Liver (tissue), 9 donors: ENCODE results near the gene SLC8A1. TPM values are rescaled to one million over a fixed set of nuclear protein-coding genes. Genes with fewer than 3 reads are reported as not detected.

ENCODE experiments used
- DNase-seq: peaks from one replicate; pipeline ENCODE4 v3.0.0-alpha.2; 2017; ENCODE audit warnings: low spot score
- H3K27ac ChIP-seq, 2 donors: one replicate each; pipeline ENCODE4 v1.7.0; 2013; ENCODE audit warnings: inconsistent platforms in 2 of 2, low read length in 2 of 2, control low read depth in 1 of 2, low read depth in 1 of 2, mild to moderate bottlenecking in 1 of 2
- H3K27me3 ChIP-seq, 4 donors: one replicate each; pipeline versions ENCODE4 v1.6.1 to v1.7.0; 2013; ENCODE audit warnings: low read length in 3 of 4, inconsistent platforms in 1 of 4, mild to moderate bottlenecking in 1 of 4, moderate library complexity in 1 of 4; ENCODE audit not compliant: control insufficient read depth in 4 of 4, insufficient read depth in 4 of 4
- H3K36me3 ChIP-seq, 4 donors: one replicate each; pipeline versions ENCODE4 v1.6.1 to v1.7.0; 2013; ENCODE audit warnings: low read length in 3 of 4, mild to moderate bottlenecking in 3 of 4, low read depth in 1 of 4, moderate library complexity in 1 of 4; ENCODE audit not compliant: control insufficient read depth in 4 of 4, insufficient read depth in 3 of 4
- H3K4me1 ChIP-seq, 4 donors: one replicate each; pipeline versions ENCODE4 v1.6.1 to v1.7.0; 2013; ENCODE audit warnings: low read length in 3 of 4, mild to moderate bottlenecking in 3 of 4, moderate library complexity in 1 of 4; ENCODE audit not compliant: control insufficient read depth in 4 of 4, insufficient read depth in 4 of 4
- H3K4me3 ChIP-seq, 3 donors: one replicate each; pipeline versions ENCODE4 v1.6.1 to v1.7.0; 2013; ENCODE audit warnings: low read length in 3 of 3, control low read depth in 1 of 3, low read depth in 1 of 3, mild to moderate bottlenecking in 1 of 3
- H3K9ac ChIP-seq, 2 donors: one replicate each; pipeline ENCODE4 v1.7.0; 2013; ENCODE audit warnings: low read length in 2 of 2, mild to moderate bottlenecking in 2 of 2, moderate library complexity in 2 of 2, control low read depth in 1 of 2, low read depth in 1 of 2
- H3K9me3 ChIP-seq, 4 donors: one replicate each; pipeline versions ENCODE4 v1.6.1 to v1.7.0; 2013; ENCODE audit warnings: low read length in 3 of 4; ENCODE audit not compliant: control insufficient read depth in 4 of 4
- EGR1 ChIP-seq, 2 donors: IDR thresholded peaks; 2 replicates each; pipeline ENCODE4 v1.6.1; 2016 to 2018; ENCODE audit warnings: antibody characterized with exemption in 2 of 2, low read depth in 2 of 2
- FOXA1 ChIP-seq: IDR thresholded peaks from 2 replicates; pipeline ENCODE4 v1.6.1; 2016; ENCODE audit warnings: antibody characterized with exemption
- FOXA2 ChIP-seq: IDR thresholded peaks from 2 replicates; pipeline ENCODE4 v1.6.1; 2016; ENCODE audit warnings: antibody characterized with exemption
- GABPA ChIP-seq, 2 donors: IDR thresholded peaks in 1 of 2; conservative IDR thresholded peaks in 1 of 2; 2 replicates each; pipeline ENCODE4 v1.6.1; 2016; ENCODE audit warnings: antibody characterized with exemption in 2 of 2, mild to moderate bottlenecking in 1 of 2, moderate library complexity in 1 of 2
- HNF4A ChIP-seq, 2 donors: conservative IDR thresholded peaks; 2 replicates each; pipeline ENCODE4 v1.6.1; 2016; ENCODE audit warnings: antibody characterized with exemption in 2 of 2, mild to moderate bottlenecking in 2 of 2
- HNF4G ChIP-seq: IDR thresholded peaks from 2 replicates; pipeline ENCODE4 v1.6.1; 2016; ENCODE audit warnings: antibody characterized with exemption
- JUND ChIP-seq, 2 donors: IDR thresholded peaks; 2 replicates each; pipeline ENCODE4 v1.6.1; 2016; ENCODE audit warnings: antibody characterized with exemption in 2 of 2
- NR2F2 ChIP-seq: IDR thresholded peaks from 2 replicates; pipeline ENCODE4 v1.6.1; 2016; ENCODE audit warnings: antibody characterized with exemption
- RAD21 ChIP-seq, 2 donors: IDR thresholded peaks; 2 replicates each; pipeline ENCODE4 v1.6.1; 2016; ENCODE audit warnings: antibody characterized with exemption in 2 of 2, mild to moderate bottlenecking in 2 of 2
- REST ChIP-seq: IDR thresholded peaks from 2 replicates; pipeline ENCODE4 v1.6.1; 2016; ENCODE audit warnings: antibody characterized with exemption, mild to moderate bottlenecking
- SP1 ChIP-seq: IDR thresholded peaks from 2 replicates; pipeline ENCODE4 v1.6.1; 2018; ENCODE audit warnings: antibody characterized with exemption, mild to moderate bottlenecking
- TAF1 ChIP-seq: conservative IDR thresholded peaks from 2 replicates; pipeline ENCODE4 v1.6.1; 2016; ENCODE audit warnings: antibody characterized with exemption, mild to moderate bottlenecking
- ZBTB33 ChIP-seq: IDR thresholded peaks from 2 replicates; pipeline ENCODE4 v1.6.1; 2016; ENCODE audit warnings: antibody characterized with exemption
- WGBS: extraction: QIAGEN DNeasy Blood & Tissue Kit; methylation state at CpG from one replicate; pipeline ENCODE4 v1.1.7; 2013; 5-methylcytosine and 5-hydroxymethylcytosine counted together
- polyA plus RNA-seq, 2 donors: library from polyadenylated mRNA; stranded (reverse) in 1 of 2; unstranded in 1 of 2; fragments of 200-250 nt in 1 of 2; fragments of >200 nt in 1 of 2; fragmentation: Nextera tagmentation in 1 of 2; extraction: Ambion mirVana in 1 of 2; gene quantifications; one replicate each; pipeline versions ENCODE4 v1.2.1 to v1.2.3, GENCODE V29; 2013 to 2015
- total RNA-seq, 2 donors: library from RNA; depleted of rRNA; stranded (reverse); fragments of >200 nt; gene quantifications; one replicate each; pipeline ENCODE4 v1.2.3, GENCODE V29; 2014
- TF ChIP-seq, protein P1 (sequence below): fragments of 150-350 bp; IDR thresholded peaks from 2 replicates; pipeline ENCODE4 v1.5.1; 2017; ENCODE audit warnings: improper control_type of control experiment, low read depth, low read length; ENCODE audit not compliant: missing input control
- TF ChIP-seq, protein P2 (sequence below): IDR thresholded peaks from 2 replicates; pipeline ENCODE4 v1.6.1; 2016; ENCODE audit warnings: antibody characterized with exemption
- donor health status: healthy.
- donor health status: healthy.
- donor health status: healthy.
- donor health status: healthy.
- donor health status: healthy.

The SLC8A1 gene
- total and polyA plus RNA-seq, 4 donors = 1.2 to 18.5 (median 8.2) TPM

DNA sequence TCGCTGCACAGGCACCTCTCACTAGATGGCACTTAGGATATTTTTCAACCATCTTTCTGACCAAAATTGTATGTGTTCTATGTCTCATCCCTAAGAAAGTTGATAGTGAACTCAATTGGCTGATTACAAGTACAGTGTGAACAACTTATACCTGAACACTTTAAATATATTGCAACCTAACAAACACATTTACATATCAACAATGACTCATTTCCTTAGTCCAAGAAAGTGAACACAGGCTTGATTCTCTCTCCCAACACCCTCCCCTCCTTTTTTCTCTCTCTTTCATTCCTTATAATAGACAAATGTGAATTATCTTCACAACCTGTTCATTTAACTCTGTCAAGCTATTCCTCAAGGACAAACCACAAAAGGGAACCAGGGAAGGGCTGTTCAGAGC, 192.0 kb downstream of the SLC8A1 start (continued):
- no peak for TF ChIP-seq REST

DNA sequence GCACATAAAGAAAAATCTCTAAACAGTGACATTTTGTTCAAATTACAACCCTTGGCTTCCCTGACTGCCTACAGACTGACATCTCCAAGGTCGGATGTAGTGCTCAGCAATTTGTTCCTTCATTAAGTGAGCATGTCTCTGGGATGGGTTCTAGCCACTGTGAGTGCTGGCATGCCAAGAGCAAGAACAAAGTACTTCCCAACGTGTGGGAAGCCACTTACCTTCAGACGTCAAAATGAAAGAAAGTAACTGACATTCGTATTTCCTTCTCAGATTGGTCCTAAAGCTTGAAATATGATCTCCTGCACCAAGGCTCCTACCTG, 193.8 kb downstream of the SLC8A1 start:
- H3K36me3 ChIP-seq = no peaks in the 10 kb centered on the region
- no peak overlapping the region for H3K27ac ChIP-seq
- H3K9ac ChIP-seq = no peak overlapping the region
- WGBS = 56% methylated on average over 4 of the region's 4 CpGs
- H3K9me3 ChIP-seq = no peaks in the 10 kb centered on the region
- H3K27me3 ChIP-seq = no peaks in the 10 kb centered on the region
- no peak for DNase-seq
- no peak overlapping the region for H3K4me3 ChIP-seq
- TF ChIP-seq JUND (IDR thresholded peaks at IDR 0.05) (no peak), EGR1 (IDR thresholded peaks at IDR 0.05; ENCODE audit: low read depth in 2 of 2) (no peak), HNF4G (no peak), FOXA2 (no peak), RAD21 (IDR thresholded peaks at IDR 0.05) (no peak), ZBTB33 (no peak)
- no peaks in the 10 kb centered on the region for H3K4me1 ChIP-seq

- H3K9ac ChIP-seq = no peak overlapping the region
- TF ChIP-seq, protein P1, sequence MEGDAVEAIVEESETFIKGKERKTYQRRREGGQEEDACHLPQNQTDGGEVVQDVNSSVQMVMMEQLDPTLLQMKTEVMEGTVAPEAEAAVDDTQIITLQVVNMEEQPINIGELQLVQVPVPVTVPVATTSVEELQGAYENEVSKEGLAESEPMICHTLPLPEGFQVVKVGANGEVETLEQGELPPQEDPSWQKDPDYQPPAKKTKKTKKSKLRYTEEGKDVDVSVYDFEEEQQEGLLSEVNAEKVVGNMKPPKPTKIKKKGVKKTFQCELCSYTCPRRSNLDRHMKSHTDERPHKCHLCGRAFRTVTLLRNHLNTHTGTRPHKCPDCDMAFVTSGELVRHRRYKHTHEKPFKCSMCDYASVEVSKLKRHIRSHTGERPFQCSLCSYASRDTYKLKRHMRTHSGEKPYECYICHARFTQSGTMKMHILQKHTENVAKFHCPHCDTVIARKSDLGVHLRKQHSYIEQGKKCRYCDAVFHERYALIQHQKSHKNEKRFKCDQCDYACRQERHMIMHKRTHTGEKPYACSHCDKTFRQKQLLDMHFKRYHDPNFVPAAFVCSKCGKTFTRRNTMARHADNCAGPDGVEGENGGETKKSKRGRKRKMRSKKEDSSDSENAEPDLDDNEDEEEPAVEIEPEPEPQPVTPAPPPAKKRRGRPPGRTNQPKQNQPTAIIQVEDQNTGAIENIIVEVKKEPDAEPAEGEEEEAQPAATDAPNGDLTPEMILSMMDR = no peak
- TF ChIP-seq REST = no peak
- TF ChIP-seq EGR1 (IDR thresholded peaks at IDR 0.05; ENCODE audit: low read depth in 2 of 2) = no peak
- no peak for TF ChIP-seq SP1
- no peak for TF ChIP-seq NR2F2
- TF ChIP-seq FOXA1 = no peak
- no peak for TF ChIP-seq ZBTB33
- no peak for TF ChIP-seq GABPA (IDR thresholded peaks at IDR 0.05 in 1 of 2, conservative IDR thresholded peaks at IDR 0.05 in 1 of 2)
- TF ChIP-seq TAF1 = no peak
- TF ChIP-seq FOXA2 = no peak
- TF ChIP-seq HNF4A (conservative IDR thresholded peaks at IDR 0.05) = no peak
- TF ChIP-seq HNF4G = no peak
- TF ChIP-seq JUND (IDR thresholded peaks at IDR 0.05) = no peak
- no peak for TF ChIP-seq RAD21 (IDR thresholded peaks at IDR 0.05)
- TF ChIP-seq, protein P2, sequence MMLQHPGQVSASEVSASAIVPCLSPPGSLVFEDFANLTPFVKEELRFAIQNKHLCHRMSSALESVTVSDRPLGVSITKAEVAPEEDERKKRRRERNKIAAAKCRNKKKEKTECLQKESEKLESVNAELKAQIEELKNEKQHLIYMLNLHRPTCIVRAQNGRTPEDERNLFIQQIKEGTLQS = no peak
Measured at GRCh38 chr2:40257340-40258134, 194.4 kb downstream of the SLC8A1 start.

More at GRCh38 chr2:40257340-40258134, 194.4 kb downstream of the SLC8A1 start:
- no peak overlapping the region for H3K4me3 ChIP-seq
- H3K27me3 ChIP-seq = no peaks in the 10 kb centered on the region
- H3K27ac ChIP-seq = no peak overlapping the region
- no peaks in the 10 kb centered on the region for H3K9me3 ChIP-seq
- H3K4me1 ChIP-seq = no peaks in the 10 kb centered on the region
- DNase-seq = no peak
- H3K36me3 ChIP-seq = no peaks in the 10 kb centered on the region
- 71% methylated on average over 7 of the region's 7 CpGs for whole genome bisulfite sequencing
